ENCODE measurements around the gene NEURL1.
"Not testable (repeated sequence)": the region's sequence is repeated elsewhere in the genome, so short reads cannot be mapped to it uniquely, and the experiment has no call there.

Gene NEURL1

GRCh38 chr10:103495321-103495720 lies 1.8 kb downstream of the NEURL1 start:
- DNase-seq, result no peak

- no peak for DNase-seq
Measured at GRCh38 chr10:103497161-103497915, 3.8 kb downstream of the NEURL1 start.

GRCh38 chr10:103498936-103499638 lies 5.6 kb downstream of the NEURL1 start:
- no peak for DNase-seq

GRCh38 chr10:103499881-103500280 lies 6.4 kb downstream of the NEURL1 start:
- no peak for DNase-seq

GRCh38 chr10:103500481-103500880 lies 7.0 kb downstream of the NEURL1 start:
- no peak for DNase-seq

GRCh38 chr10:103501186-103501585 lies 7.7 kb downstream of the NEURL1 start:
- no peak for DNase-seq

- no peak for DNase-seq
Measured at GRCh38 chr10:103502849-103503660, 9.6 kb downstream of the NEURL1 start.

- not testable (repeated sequence) for DNase-seq
Measured at GRCh38 chr10:103503777-103504176, 10.3 kb downstream of the NEURL1 start.

GRCh38 chr10:103504181-103504783 lies 10.8 kb downstream of the NEURL1 start:
- DNase-seq, result peak; percentile 97

GRCh38 chr10:103506061-103506460 lies 12.6 kb downstream of the NEURL1 start:
- DNase-seq, result no peak

GRCh38 chr10:103507235-103508191 lies 14.0 kb downstream of the NEURL1 start:
- DNase-seq, result no peak

- DNase-seq, result no peak
Measured at GRCh38 chr10:103510046-103510685, 16.7 kb downstream of the NEURL1 start.

- DNase-seq, result no peak
Measured at GRCh38 chr10:103510791-103511752, 17.6 kb downstream of the NEURL1 start.

GRCh38 chr10:103512166-103512565 lies 18.7 kb downstream of the NEURL1 start:
- DNase-seq, result no peak

GRCh38 chr10:103512591-103513379 lies 19.3 kb downstream of the NEURL1 start:
- no peak for DNase-seq

GRCh38 chr10:103513380-103514060 lies 20.0 kb downstream of the NEURL1 start:
- no peak for DNase-seq

GRCh38 chr10:103514244-103514643 lies 20.7 kb downstream of the NEURL1 start:
- DNase-seq, result no peak

GRCh38 chr10:103517234-103518085 lies 24.0 kb downstream of the NEURL1 start:
- no peak for DNase-seq
